ENCODE measurements around the gene MTCL3.

MTCL3 gene

GRCh38 chr6:127518710-127519468, at the start of gene MTCL3:
MTCL3 (minus strand) TSS chr6:127519335.
- DNase-seq, result peak; percentile 100

GRCh38 chr6:127567476-127567875, 48.3 kb upstream of the MTCL3 start:
- DNase-seq, result no peak

GRCh38 chr6:127566651-127567050, 47.5 kb upstream of the MTCL3 start:
- no peak for DNase-seq

- no peak for DNase-seq
Measured at GRCh38 chr6:127566119-127566518, 47.0 kb upstream of the MTCL3 start.

GRCh38 chr6:127564761-127565160, 45.6 kb upstream of the MTCL3 start:
- no peak for DNase-seq

- no peak for DNase-seq
Measured at GRCh38 chr6:127561660-127562059, 42.5 kb upstream of the MTCL3 start.

GRCh38 chr6:127554435-127555006, 35.4 kb upstream of the MTCL3 start:
- DNase-seq, result peak; percentile 69

GRCh38 chr6:127550403-127550802, 31.3 kb upstream of the MTCL3 start:
- no peak for DNase-seq

GRCh38 chr6:127547904-127548649, 28.9 kb upstream of the MTCL3 start:
- DNase-seq, result no peak

- DNase-seq, result peak; percentile 11
Measured at GRCh38 chr6:127547215-127547614, 28.1 kb upstream of the MTCL3 start.

GRCh38 chr6:127539272-127539671, 20.1 kb upstream of the MTCL3 start:
- peak; percentile 54 for DNase-seq

- no peak for DNase-seq
Measured at GRCh38 chr6:127538750-127539264, 19.7 kb upstream of the MTCL3 start.

GRCh38 chr6:127533736-127534135, 14.6 kb upstream of the MTCL3 start:
- no peak for DNase-seq

GRCh38 chr6:127533011-127533410, 13.9 kb upstream of the MTCL3 start:
- no peak for DNase-seq

- no peak for DNase-seq
Measured at GRCh38 chr6:127522714-127523113, 3.6 kb upstream of the MTCL3 start.

GRCh38 chr6:127520066-127520465, 931 bp upstream of the MTCL3 start:
- DNase-seq, result peak; percentile 28

- no peak for DNase-seq
Measured at GRCh38 chr6:127519469-127519785, 292 bp upstream of the MTCL3 start.

GRCh38 chr6:127518191-127518709, 885 bp downstream of the MTCL3 start:
- DNase-seq, result peak; percentile 84

- DNase-seq, result no peak
Measured at GRCh38 chr6:127517693-127518092, 1.4 kb downstream of the MTCL3 start.

GRCh38 chr6:127516662-127517273, 2.4 kb downstream of the MTCL3 start:
- peak; percentile 84 for DNase-seq

GRCh38 chr6:127515794-127516661, 3.1 kb downstream of the MTCL3 start:
- peak; percentile 94 for DNase-seq

- DNase-seq, result peak; percentile 88
Measured at GRCh38 chr6:127515234-127515793, 3.8 kb downstream of the MTCL3 start.

Data from NCI-H146 (cell line).